NCI-H1092 (cell line): Measurements from ENCODE around the gene GCNA.
"Not testable (repeated sequence)": the region's sequence is repeated elsewhere in the genome, so short reads cannot be mapped to it uniquely, and the experiment has no call there.

Source experiments
- DNase-seq: peaks from one replicate; lab custom pipeline; 2025; lab: John Stamatoyannopoulos, UW

Gene GCNA

GRCh38 chrX:71638409-71638808 is 60.2 kb downstream of the GCNA start:
- no peak for DNase-seq

- no peak for DNase-seq
These were observed 61.8 kb downstream of the GCNA start for GRCh38 chrX:71640002-71640401.

DNA sequence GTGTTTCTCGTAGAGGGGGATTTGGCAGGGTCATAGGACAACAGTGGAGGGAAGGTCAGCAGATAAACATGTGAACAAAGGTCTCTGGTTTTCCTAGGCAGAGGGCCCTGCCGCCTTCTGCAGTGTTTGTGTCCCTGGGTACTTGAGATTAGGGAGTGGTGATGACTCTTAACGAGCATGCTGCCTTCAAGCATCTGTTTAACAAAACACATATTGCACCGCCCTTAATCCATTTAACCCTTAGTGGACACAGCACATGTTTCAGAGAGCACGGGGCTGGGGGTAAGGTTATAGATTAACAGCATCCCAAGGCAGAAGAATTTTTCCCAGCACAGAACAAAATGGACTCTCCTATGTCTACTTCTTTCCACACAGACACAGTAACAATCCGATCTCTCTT is 66.2 kb downstream of the GCNA start:
- not testable (repeated sequence) for DNase-seq

DNA sequence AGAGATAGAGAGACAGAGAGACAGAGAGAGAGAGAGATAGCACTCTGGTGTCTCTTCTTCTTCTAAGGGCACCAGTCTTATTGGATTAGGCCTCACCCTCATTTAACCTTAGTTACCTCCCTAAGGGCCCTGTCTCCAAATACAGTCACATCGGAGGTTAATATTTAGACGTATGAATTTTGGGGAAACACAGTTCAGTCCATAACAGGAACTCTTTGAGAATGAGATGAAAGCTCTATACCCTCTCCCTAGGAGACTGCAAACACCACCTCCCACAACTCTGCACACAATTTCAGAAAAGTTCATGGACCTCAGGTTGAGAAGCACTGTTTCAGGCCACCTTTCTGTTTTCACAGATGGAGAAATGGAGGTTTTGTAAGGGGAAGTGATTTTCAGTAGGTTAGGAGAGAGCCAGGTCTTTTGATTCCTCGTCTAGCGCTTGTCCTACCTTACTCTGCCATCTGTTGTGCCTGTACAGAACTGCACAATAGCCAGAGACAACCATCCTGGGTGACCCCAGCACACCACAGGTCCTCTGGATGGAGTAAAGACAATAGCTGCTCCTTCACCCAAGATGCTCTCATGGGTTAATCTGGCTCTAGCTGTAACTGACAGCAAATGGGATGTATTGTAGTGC is 72.2 kb downstream of the GCNA start:
- no peak for DNase-seq

DNA sequence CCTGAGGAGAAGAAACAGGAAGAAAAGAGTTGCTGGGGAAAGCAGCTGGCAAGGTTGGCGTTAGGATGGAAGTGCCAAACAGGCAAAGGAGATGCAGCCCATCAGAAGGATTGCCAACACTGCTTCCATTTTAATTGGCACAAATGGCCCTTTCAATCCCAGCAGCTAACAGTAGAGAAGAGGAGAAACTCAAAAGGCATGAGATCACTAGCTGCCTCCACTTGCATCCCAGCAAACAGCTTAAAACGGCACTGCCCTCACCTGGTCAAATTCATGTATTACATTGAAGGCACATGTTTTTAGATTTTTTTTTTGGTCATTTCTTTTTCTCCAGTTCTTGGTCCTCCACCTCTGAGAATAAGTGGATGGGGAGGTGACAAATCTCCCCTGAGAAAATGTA is 74.2 kb downstream of the GCNA start:
- no peak for DNase-seq

GRCh38 chrX:71653344-71653743 is 75.1 kb downstream of the GCNA start:
- no peak for DNase-seq

DNA sequence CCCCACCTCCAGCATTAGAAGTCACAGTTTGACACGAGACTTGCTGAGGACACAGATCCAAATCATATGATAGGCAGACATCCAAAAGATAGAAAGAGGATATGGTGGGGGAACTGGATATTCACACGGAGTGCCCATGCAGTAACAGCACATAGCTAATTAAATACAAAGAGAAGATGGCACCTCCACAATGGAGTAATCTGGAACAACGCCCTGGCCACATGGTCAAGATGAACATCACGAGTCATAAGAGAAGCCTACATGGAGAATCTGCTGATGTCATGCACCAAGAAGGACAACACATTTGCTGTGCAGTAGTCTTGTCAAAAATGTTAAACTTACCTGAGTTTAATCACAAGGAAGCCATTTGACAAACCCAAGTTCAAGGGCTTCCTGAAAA is 79.0 kb downstream of the GCNA start:
- DNase-seq: no peak

- no peak for DNase-seq
These were observed 81.1 kb downstream of the GCNA start for GRCh38 chrX:71659342-71659741.

DNA sequence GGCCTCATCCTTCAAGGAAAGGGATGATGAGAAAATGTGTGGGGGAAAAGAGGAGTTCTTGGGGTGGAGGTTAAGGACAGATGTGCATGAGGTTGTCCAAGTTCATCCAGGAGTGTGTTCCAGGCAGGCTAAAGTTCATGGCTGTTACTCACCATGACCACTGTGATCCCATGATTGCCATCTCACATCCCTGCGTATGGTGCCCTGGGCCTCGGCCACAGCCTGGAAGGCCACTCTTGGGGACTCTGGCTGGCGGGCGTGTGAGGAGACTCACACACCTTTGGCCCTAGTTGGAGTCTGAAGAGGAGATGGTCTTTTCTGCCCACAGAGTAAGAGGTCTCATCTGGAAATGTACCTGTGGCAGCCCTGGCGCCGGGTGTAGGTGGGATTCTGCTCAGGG is 81.7 kb downstream of the GCNA start:
- DNase-seq: no peak

DNA sequence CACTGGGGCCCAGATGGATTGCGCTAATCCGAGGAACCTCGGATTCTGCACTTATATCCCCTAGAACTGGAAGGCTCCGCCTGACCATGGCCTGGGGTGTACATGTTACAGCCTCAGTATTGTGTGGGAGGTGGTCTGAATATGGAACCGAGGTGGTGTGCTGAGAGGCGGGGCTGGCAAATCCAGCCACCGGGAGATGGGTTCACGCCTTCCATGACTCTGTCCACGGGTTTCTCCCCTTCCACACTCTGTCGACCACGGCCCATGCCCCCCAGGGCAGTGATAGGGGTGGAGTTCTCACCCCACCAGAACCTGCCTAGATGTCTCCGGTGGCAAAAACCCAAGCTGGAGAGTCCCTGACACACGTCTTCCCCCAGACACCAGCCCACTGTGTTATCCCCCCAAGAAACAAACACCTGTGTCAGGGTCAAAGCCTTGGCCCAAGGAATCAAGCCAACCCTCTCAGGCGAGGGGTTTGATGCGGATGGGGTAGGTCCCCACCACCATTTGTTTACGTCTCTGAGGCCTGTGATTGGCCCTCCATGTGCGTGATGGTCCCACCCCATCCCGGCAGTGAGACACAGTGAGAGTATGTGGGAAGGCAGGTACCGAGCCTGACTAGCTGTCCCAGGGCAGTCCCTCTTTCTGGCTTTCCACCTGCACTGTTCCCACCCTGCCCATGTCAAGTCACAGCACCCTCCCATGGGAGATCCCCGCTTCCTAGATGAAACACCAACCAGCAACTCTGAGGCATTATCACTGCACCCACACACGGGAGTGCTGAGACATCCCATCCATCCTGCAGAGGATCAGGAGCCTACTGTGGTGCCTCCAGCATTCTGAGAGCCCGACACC is 82.6 kb downstream of the GCNA start:
- no peak for DNase-seq

DNA sequence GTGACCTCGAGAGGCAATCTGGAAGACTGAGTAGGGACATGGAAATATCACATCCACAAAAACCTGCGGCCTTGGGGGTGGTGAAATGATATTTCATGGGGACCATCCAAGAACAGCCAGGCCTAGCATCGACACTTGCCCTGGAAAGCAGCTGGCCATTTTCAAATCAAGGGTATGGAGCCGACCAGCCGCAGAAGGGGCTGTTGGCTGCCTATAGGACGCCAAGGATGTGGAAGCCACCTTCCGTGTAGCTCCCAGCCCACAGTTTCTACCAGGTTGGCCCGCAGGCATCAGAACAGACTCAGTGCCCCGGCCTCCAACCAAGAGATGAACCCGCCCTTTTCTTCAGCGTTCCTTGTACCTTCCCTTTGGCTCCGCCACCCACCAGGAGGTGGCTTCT is 83.7 kb downstream of the GCNA start:
- no peak for DNase-seq

- DNase-seq: not testable (repeated sequence)
These were observed 84.4 kb downstream of the GCNA start for GRCh38 chrX:71662654-71663053.
